NOMO-1 treated with dmso at 0.1 percent for 144 hours (cell line): ENCODE data around the gene PHEX.

Experiments used
- DNase-seq: peaks from one replicate; lab custom pipeline; 2025; ENCODE audit not compliant: unreplicated experiment; lab: John Stamatoyannopoulos, UW

The PHEX gene

DNA sequence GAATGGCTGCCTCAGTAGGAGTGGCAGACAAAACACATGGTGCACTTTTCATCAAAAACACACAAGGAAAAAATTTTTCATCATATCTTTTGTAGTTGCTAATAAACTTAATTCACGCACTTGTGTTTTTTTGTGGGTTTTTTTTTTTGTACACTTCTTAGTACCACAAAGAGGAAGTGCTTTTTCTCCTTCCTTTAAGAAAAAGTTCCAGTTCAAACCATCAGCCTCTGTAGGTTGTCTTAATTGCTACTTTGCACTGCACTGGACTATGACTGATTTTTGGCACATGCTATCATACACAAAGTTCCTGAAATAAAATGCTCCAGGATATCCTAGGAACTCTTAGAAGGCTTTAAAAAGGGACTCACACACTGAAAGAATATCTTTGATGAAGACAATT, at the start of gene PHEX:
TSS of gene PHEX (plus strand) at position 242 of the 400 bp plus-strand sequence. CDS start 681 bp downstream, outside the sequence.
- DNase-seq: no peak

- DNase-seq: peak; percentile 39
Measured at GRCh38 chrX:21985332-21985777, 46.8 kb upstream of the PHEX start.

GRCh38 chrX:21986596-21986995, 45.5 kb upstream of the PHEX start:
- DNase-seq: no peak

- DNase-seq: no peak
Measured at GRCh38 chrX:21989384-21989783, 42.7 kb upstream of the PHEX start.

GRCh38 chrX:21990832-21991231, 41.3 kb upstream of the PHEX start:
- no peak for DNase-seq

- DNase-seq: no peak
Measured at GRCh38 chrX:21991504-21991903, 40.6 kb upstream of the PHEX start.

GRCh38 chrX:21993265-21993664, 38.9 kb upstream of the PHEX start:
- peak; percentile 67 for DNase-seq

GRCh38 chrX:21996872-21997455, 35.2 kb upstream of the PHEX start:
- peak; percentile 69 for DNase-seq

DNA sequence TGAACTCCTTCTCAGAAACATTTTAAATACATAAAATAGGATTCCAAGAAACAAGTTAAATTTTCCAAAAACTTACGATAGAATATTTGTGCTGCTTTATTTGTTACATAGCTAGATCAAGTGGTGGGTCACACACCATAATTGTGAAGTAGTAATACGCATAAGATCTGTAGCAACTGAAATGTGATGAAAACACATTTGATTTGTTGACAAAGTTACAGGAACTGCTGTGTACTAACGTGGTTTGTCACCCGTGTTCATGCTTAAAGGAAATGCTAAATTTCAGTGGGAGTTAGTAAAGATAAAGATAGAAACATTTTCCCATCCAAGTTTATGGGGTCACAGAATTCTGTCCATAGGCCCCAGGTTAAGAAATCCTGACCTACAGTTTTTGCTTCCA, 34.1 kb upstream of the PHEX start:
- DNase-seq: no peak

DNA sequence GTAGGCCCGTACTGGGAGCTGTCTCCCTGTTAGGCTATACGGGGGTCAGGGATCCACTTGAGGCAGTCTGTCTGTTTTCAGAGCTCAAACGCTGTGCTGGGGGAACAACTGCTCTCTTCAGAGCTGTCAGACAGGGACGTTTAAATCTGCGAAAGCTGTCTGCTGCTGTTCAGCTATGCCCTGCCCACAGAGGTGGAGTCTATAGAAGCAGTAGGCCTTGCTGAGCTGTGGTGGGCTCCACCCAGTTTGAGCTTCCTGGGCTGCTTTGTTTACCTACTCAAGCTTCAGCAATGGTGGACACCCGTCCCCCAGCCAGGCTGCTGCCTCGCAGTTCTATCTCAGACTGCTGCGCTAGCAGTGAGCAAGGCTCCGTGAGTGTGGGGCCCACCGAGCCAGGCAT, 27.3 kb upstream of the PHEX start:
- DNase-seq: no peak

DNA sequence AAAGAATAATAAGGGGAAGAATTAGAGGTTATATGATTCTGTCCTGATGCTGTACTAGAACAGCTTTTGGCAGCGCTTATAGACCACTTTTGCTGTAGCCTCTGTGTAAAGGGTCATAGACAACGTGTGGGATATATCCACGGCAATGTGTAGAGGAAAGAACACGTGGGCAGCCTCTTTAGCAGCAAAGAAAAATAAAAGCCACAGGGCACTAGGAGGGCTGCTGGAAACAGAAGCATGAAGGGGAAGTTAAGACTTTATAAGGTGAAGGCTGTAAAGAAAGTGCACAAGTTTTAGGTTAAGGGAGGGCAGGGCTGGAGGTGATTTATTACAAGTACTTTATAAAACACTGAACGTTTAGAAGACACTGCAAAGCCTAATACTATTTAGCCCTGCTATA, 20.1 kb upstream of the PHEX start:
- DNase-seq: peak; percentile 2

DNA sequence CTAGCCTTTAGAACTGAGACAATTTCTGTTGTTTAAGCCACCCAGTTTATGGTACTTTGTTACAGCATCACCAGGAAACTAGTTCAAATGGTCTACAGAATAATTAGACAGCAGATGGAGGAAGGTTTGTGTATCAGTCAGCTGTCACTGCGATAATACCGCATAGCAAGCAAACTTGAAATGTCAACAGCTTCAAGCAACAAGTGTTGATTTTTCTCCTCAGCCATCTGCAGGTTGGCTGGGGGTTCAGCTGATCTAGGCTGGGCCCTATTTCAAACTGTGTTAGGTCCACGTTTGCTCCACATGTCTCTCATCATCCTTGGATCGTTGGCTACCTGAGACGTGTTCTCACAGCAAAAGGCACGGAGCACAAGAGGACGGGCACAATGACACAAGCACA, 19.2 kb upstream of the PHEX start:
- no peak for DNase-seq

- no peak for DNase-seq
Measured at GRCh38 chrX:22015139-22015750, 16.9 kb upstream of the PHEX start.

DNA sequence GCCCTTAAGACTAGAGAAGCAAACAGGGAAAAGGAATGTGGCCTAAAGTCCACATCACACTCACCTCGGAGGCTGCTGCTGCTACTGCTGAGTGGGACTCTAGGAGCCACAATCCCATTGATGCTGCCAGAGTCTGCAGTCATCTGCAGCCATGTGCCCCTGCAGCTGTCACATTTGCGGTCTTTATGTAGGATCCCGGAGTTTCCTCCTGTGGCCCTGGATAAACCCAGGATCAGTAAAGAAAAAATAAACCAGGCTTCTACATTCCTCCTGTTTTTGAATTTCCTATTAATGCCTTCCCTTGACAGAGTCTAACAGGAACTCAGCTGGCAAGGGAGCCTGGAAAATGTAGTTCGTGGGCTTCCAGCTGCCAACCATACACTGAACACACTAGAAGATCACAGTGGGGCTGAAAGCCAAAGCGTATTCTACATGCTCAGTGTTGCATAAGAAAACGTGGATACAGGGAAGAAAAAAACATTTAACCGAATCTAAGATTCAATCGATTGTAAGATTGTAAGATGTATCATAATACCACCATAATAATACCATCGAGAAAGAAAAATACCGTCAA, 10.3 kb upstream of the PHEX start:
- no peak for DNase-seq

GRCh38 chrX:22024577-22024976, 7.5 kb upstream of the PHEX start:
- DNase-seq: no peak

DNA sequence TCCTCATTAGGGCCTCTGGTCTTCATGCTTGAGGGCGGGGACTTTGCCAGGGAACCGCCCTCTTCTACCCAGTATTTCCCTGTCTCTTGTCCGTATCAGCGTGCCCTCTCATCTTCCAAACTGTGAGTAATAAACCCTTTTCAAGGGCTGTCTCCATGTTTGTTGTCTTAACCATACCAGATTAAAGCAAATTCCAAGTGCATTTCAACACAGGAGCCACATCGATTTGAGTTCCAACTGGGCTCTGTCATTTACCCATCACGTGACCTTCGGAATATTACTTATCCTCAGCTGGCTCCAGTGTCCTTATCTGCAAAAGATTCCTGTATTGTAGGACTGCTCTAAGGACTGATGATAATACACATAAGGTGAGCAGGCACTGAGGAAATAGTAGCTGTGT, 6.4 kb upstream of the PHEX start:
- no peak for DNase-seq

DNA sequence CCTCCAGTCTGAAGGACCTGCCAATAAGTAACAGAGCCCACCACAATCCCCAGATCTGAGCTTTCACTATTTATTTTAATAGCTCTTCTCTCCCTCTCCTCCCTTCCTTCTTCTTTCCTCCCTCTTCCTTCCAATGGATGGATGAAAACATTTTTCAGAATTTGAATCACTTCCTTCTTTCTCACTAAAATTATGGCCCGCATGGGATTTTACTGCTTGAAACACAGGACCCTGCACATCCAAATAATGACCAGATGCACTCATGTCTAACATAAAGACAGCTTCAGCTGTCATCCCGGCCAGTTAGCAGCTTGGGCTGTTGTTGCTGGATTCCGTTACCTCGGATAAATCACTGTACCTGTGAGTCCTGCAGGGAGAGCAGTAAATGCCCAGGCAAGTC, 5.4 kb upstream of the PHEX start:
- no peak for DNase-seq

DNA sequence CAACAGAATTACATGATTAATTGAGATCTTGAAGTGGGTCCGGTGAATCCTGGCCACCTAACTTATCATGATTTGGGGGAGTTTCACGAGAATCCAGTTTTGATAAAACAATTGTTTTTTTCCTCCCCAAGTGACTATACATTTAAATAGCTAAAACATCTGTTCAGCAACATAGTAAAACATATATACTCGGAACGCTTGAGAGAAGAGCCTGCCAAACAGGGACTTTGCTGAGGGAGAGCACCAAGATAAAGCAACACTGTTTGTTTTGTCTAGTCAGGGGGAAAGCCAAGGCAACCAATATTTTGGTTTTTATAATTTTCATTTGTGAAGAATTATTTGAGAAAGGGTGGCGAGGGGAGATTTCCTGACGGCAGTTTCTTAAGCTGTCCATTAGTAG, 381 bp downstream of the PHEX start:
- no peak for DNase-seq

DNA sequence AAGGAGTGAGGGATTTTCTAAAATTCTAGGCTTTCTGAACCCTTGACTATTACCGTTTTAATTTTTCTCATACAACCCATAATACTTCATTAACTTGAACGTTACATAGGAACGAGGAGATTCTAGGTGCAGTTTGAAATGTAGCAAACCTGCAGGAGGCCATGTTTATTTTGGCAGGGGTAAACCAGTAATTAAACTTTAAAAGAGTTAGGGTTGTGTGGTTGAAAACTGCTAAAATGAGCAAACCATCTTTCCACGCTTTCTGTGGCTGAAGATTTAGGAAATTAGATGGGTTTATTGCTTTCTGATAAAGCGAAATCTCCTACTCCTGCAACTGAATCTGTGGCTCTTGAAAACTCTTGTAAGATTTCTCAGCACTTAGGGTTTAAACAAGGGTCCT, 1.7 kb downstream of the PHEX start:
- DNase-seq: no peak

DNA sequence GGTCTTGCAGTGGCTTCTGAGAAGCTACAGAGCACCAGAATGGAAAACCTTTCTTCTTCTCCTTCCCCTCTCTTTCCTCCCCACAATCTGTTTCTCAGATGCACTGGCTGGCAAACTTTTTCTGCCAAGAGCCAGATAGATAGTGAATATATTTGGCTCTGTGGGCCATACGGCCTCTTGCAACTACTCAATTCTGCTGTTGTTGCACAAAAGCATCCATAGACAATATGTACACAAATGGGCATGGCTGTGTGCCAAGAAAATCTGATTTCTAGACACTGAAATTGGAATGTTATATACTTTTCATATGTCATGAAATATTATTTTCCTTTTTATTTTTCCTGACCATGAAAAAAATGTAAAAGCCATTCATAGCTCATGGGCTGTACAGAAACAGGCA, 3.1 kb downstream of the PHEX start:
- DNase-seq: no peak

DNA sequence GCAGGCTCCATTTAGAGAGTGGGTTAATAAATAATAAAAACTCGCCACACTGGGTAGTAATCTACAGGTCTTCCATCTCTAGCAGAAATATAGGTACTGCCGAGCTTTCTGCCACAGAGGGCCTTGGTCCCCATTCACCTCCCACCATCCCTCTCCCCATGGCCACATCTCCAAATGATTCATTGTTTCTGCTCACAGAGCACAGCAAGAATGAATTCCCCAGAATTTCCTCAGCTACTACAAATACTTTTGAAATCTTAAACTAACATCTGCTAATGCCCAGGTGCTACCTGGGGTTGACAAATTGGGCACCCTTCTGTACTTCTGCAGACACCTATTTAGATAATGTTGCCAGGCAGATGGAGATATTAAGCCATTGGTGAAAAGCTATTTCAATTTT, 5.1 kb downstream of the PHEX start:
- DNase-seq: no peak

- DNase-seq: no peak
Measured at GRCh38 chrX:22037911-22038537, 5.9 kb downstream of the PHEX start.
